HEK293 (cell line): ENCODE results near the gene XKR7.

ENCODE experiments used
- TCF7L2 ChIP-seq: IDR thresholded peaks from 2 replicates; pipeline ENCODE4 v1.6.1; 2011; ENCODE audit warnings: low read depth, mild to moderate bottlenecking, inconsistent platforms, low read length, moderate library complexity, borderline replicate concordance
- ZNF48 ChIP-seq: fragments of 450-650 bp; formaldehyde crosslinking; IDR thresholded peaks from 2 replicates; pipeline ENCODE4 v1.5.1; 2016; ENCODE audit warnings: missing biosample characterization, missing genetic modification characterization
- TF ChIP-seq, protein P1 (sequence below): fragments of 450-650 bp; formaldehyde crosslinking; IDR thresholded peaks from 2 replicates; pipeline ENCODE4 v1.5.1; 2016; ENCODE audit warnings: missing biosample characterization, missing genetic modification characterization

DNA sequence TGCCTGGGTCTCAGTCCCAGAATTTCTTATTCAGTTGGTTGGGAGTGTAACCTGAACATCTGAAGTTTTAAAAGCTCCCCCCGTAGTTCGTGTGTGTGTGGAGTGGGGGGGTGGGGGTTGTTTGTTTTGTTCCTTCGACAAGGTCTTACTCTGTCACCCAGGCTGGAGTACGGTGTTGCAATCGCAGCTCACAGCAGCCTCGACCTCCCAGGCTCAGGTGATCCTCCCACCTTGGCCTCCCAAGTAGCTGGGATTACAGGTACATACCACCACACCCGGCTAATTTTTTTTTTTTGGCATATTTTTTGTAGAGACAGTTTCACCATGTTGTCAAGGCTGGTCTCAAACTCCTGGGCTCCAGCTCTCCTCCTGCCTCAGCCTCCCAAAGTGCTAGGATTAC is 45.4 kb downstream of the XKR7 start:
- TF ChIP-seq, protein P1, sequence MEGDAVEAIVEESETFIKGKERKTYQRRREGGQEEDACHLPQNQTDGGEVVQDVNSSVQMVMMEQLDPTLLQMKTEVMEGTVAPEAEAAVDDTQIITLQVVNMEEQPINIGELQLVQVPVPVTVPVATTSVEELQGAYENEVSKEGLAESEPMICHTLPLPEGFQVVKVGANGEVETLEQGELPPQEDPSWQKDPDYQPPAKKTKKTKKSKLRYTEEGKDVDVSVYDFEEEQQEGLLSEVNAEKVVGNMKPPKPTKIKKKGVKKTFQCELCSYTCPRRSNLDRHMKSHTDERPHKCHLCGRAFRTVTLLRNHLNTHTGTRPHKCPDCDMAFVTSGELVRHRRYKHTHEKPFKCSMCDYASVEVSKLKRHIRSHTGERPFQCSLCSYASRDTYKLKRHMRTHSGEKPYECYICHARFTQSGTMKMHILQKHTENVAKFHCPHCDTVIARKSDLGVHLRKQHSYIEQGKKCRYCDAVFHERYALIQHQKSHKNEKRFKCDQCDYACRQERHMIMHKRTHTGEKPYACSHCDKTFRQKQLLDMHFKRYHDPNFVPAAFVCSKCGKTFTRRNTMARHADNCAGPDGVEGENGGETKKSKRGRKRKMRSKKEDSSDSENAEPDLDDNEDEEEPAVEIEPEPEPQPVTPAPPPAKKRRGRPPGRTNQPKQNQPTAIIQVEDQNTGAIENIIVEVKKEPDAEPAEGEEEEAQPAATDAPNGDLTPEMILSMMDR (tag by site-specific recombination) = no peak
- TF ChIP-seq ZNF48 (tag by site-specific recombination) (no peak), TCF7L2 (no peak)
